ENCODE measurements around the gene KCTD18.

DNA sequence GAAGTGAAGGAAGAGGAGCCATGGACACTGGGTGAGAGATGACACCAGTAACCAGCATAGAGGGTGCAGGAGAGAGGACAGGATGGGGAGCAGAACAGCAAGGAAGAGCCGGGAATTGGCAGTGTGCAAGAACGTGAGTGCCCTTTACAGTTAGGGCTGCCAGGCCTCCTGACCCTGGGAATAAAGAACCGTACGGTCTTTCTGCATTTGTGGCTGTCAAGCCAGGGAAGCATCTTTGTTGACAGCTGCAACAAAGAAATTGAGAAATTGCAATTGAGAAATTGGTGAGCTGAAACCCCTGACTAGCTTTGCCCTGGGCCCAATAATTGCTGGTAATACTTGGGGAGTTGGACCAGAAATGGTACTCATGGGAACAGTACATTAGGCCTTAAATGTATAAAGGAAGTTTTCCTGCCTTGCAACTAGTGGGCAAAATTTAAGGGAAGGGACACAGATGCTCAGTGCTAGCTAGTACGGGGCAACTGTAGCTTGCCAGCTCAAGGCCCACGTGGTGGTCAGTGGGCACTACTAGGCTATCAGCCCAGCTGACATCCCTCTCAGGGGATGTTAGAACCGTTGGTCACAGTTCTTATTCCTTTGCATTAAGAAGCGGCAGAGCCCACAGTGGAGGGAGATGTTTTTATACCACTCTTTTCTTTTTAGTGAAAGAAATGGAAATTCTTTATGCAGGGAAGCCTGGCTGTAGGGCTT is 56.6 kb downstream of the KCTD18 start:
- TF ChIP-seq, protein P1, sequence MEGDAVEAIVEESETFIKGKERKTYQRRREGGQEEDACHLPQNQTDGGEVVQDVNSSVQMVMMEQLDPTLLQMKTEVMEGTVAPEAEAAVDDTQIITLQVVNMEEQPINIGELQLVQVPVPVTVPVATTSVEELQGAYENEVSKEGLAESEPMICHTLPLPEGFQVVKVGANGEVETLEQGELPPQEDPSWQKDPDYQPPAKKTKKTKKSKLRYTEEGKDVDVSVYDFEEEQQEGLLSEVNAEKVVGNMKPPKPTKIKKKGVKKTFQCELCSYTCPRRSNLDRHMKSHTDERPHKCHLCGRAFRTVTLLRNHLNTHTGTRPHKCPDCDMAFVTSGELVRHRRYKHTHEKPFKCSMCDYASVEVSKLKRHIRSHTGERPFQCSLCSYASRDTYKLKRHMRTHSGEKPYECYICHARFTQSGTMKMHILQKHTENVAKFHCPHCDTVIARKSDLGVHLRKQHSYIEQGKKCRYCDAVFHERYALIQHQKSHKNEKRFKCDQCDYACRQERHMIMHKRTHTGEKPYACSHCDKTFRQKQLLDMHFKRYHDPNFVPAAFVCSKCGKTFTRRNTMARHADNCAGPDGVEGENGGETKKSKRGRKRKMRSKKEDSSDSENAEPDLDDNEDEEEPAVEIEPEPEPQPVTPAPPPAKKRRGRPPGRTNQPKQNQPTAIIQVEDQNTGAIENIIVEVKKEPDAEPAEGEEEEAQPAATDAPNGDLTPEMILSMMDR (IDR thresholded peaks at IDR 0.05): no peak
- TF ChIP-seq POLR2AphosphoS5 (IDR thresholded peaks at IDR 0.05): no peak

All from stomach (tissue), 4 donors.